ACC112 (cell line): ENCODE measurements around the gene MIOX.
A peak's percentile ranks its signal among the peaks of the same experiment; 100 is the strongest.

Experiments
- H2AFZ ChIP-seq: fragments of 200-600 bp; sonication (generic); one replicate; pipeline ENCODE4 v1.6.0; 2017; ENCODE audit warnings: antibody characterized with exemption, low read length; ENCODE audit not compliant: unreplicated experiment
- H3K27ac ChIP-seq: fragments of 200-600 bp; sonication (generic); 2 replicates; pipeline ENCODE4 v1.5.1; 2014; ENCODE audit warnings: low read depth, mild to moderate bottlenecking, antibody characterized with exemption, low read length, moderate library complexity
- H3K27me3 ChIP-seq: fragments of 200-600 bp; sonication (generic); 2 replicates; pipeline ENCODE4 v1.6.1; 2014; ENCODE audit warnings: mild to moderate bottlenecking, antibody characterized with exemption, low read length, moderate library complexity, mixed read lengths; ENCODE audit not compliant: insufficient read depth
- H3K36me3 ChIP-seq: fragments of 200-600 bp; sonication (generic); 2 replicates; pipeline ENCODE4 v1.6.1; 2016; ENCODE audit warnings: mild to moderate bottlenecking, antibody characterized with exemption, low read length, moderate library complexity, mixed read lengths; ENCODE audit not compliant: insufficient read depth
- H3K4me1 ChIP-seq: fragments of 200-600 bp; sonication (generic); one replicate; pipeline ENCODE4 v1.6.1; 2016; ENCODE audit warnings: low read length, mixed read lengths; ENCODE audit not compliant: insufficient read depth, unreplicated experiment, control insufficient read depth
- H3K4me3 ChIP-seq: fragments of 200-600 bp; sonication (generic); 2 replicates; pipeline ENCODE4 v1.5.1; 2014; ENCODE audit warnings: mild to moderate bottlenecking, low read depth, low read length
- H3K79me2 ChIP-seq: fragments of 200-600 bp; sonication (generic); one replicate; pipeline ENCODE4 v1.6.0; 2016; ENCODE audit warnings: low read length; ENCODE audit not compliant: control insufficient read depth, unreplicated experiment, insufficient read depth

MIOX gene

GRCh38 chr22:50502096-50502495 is 15.4 kb downstream of the MIOX start:
- Histone ChIP-seq H3K79me2 (peaks cover 14% of the 10 kb centered on the region), H2AFZ (no peak overlapping the region), H3K27me3 (no peaks in the 10 kb centered on the region), H3K4me3 (no peak overlapping the region), H3K36me3 (no peaks in the 10 kb centered on the region), H3K27ac (no peak overlapping the region), H3K4me1 (peaks cover 3% of the 10 kb centered on the region)

GRCh38 chr22:50502628-50503474 is 16.2 kb downstream of the MIOX start:
- H3K4me1 ChIP-seq = peaks cover 3% of the 10 kb centered on the region
- no peak overlapping the region for H3K4me3 ChIP-seq
- H3K27ac ChIP-seq = no peak overlapping the region
- no peaks in the 10 kb centered on the region for H3K27me3 ChIP-seq
- no peak overlapping the region for H2AFZ ChIP-seq
- H3K79me2 ChIP-seq = peaks cover 17% of the 10 kb centered on the region
- no peaks in the 10 kb centered on the region for H3K36me3 ChIP-seq

- peaks cover 3% of the 10 kb centered on the region for H3K4me1 ChIP-seq
- no peaks in the 10 kb centered on the region for H3K27me3 ChIP-seq
- no peaks in the 10 kb centered on the region for H3K36me3 ChIP-seq
- H2AFZ ChIP-seq = no peak overlapping the region
- peaks cover 19% of the 10 kb centered on the region for H3K79me2 ChIP-seq
- no peak overlapping the region for H3K4me3 ChIP-seq
- H3K27ac ChIP-seq = no peak overlapping the region
Observed at GRCh38 chr22:50503475-50504145, 17.0 kb downstream of the MIOX start.

DNA sequence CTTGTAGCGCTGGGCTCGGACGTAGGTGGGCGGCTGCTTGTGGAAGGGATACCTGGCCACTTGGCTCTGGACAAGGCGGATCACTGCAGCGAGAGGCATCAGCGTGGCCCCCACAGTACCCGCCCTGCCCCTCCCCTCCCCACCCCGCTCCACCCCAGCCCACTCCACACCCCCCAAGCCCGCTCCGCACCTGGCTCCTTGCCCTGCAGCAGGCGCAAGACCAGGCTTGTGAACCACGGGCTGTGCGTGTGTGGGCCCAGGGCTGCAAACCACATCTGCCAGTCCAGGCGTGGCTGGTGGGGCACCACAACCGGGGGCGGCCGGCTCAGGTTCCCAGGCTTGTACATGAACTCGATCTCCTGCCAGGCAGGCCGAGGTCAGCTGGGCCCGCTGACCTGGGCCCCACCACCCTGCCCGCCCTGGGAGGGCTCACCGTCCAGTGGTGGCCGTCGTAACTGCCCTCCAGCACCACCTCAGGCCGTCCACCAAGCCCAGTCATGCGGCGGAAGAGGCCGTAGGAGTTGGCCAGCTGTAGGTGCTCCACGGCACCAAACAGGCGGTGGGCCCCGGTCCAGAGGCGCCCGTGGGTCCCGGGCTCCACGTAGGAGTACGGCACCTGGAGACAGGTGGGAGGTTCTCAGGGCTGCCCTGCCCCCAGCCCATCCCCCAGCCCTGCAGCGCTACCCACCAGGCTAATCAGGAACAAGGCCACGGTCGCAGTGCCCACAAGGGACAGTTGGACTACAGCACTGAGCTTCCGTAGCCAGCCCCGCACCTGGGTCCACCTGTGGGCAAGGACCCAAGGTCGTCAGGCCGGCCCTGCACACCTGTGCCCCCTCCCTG is 17.9 kb downstream of the MIOX start:
- H3K79me2 ChIP-seq = peaks cover 29% of the 10 kb centered on the region
- no peaks in the 10 kb centered on the region for H3K27me3 ChIP-seq
- H2AFZ ChIP-seq = no peak overlapping the region
- H3K4me3 ChIP-seq = no peak overlapping the region
- peaks cover 8% of the 10 kb centered on the region for H3K4me1 ChIP-seq
- no peak overlapping the region for H3K27ac ChIP-seq
- no peaks in the 10 kb centered on the region for H3K36me3 ChIP-seq

DNA sequence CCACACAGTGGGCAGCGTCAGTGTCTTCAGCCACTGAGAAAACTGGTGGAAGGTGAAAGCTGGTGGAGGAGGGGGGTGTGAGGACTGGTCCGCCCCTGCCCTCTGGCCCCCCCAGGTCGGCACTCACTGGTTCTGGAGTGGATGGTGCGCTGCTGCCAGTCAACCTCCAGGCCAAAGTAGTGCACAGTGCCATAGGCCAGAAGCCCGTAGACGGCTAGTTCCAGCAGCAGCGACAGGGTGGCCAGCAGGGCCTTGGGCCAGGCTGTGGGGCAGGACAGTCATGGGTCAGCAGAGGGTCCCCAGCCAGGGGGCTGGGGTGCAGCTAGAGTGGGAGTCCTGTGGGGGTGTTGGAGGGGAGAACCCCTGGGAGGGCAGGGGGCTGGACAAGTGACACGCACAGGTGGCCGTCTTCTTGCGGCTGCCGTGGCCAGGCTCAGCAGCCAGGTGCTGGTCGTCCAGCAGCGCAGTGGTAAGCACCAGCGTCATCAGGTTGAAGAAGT is 18.7 kb downstream of the MIOX start:
- H3K36me3 ChIP-seq = no peaks in the 10 kb centered on the region
- H3K79me2 ChIP-seq = peaks cover 33% of the 10 kb centered on the region
- H3K4me3 ChIP-seq = no peak overlapping the region
- H3K4me1 ChIP-seq = peaks cover 9% of the 10 kb centered on the region
- H3K27ac ChIP-seq = no peak overlapping the region
- H2AFZ ChIP-seq = no peak overlapping the region
- H3K27me3 ChIP-seq = no peaks in the 10 kb centered on the region

DNA sequence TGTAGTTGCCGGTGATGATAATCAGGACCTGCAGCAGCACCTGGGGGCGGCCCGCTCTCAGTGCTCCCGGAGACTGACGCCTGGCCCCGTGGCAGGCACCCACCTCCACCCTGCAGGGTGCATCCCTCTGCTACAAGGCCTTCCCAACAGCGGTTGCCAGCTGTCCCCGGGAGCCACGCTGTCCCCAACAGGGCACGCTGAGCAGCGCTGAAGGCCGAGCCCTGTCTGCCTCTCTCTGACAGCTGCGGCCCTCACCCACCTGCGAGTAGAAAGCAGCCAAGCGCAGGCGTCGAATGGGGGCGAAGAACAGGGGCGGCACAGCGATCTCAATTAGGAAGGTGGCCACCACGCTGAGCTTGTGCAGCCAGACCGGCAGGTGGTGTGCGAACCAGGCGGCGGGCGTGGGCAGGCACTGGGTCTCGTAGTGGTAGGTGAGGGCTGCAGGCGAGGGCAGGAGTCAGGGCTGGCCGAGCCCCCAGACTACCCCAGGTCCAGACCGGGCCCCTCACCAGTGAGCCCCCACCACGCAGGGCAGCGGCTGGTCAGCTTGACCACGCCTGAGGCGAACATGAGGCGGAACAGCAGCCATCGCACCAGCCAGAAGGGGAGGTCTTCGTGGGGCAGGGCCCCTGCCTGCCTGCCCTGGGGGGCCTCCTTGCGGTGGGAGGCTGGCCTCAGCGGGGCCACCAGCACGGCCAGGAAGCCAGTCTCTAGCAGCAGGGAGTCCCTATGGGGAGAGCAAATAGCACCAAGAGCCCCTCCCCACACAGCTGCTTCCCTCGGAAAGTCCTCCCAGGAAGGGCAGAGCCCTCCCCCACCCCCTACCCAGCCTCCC is 19.3 kb downstream of the MIOX start:
- Histone ChIP-seq H3K36me3 (no peaks in the 10 kb centered on the region), H3K4me3 (peak overlapping the region; percentile 92), H3K79me2 (peaks cover 35% of the 10 kb centered on the region), H3K4me1 (peaks cover 9% of the 10 kb centered on the region), H3K27ac (no peak overlapping the region), H3K27me3 (no peaks in the 10 kb centered on the region), H2AFZ (no peak overlapping the region)

- Histone ChIP-seq H2AFZ (peak overlapping the region; percentile 68), H3K79me2 (peaks cover 35% of the 10 kb centered on the region), H3K4me1 (peaks cover 9% of the 10 kb centered on the region), H3K36me3 (no peaks in the 10 kb centered on the region), H3K4me3 (peak overlapping the region; percentile 92), H3K27me3 (no peaks in the 10 kb centered on the region), H3K27ac (peak overlapping the region; percentile 51)
Observed at GRCh38 chr22:50506611-50507420, 20.2 kb downstream of the MIOX start.

- no peaks in the 10 kb centered on the region for H3K27me3 ChIP-seq
- peak within 1 kb of the TSS; percentile 84 for H3K27ac ChIP-seq
- H3K36me3 ChIP-seq = no peaks in the 10 kb centered on the region
- peaks cover 9% of the 10 kb centered on the region for H3K4me1 ChIP-seq
- H2AFZ ChIP-seq = peak within 1 kb of the TSS; percentile 68
- H3K79me2 ChIP-seq = peaks cover 35% of the 10 kb centered on the region
- H3K4me3 ChIP-seq = peak within 1 kb of the TSS; percentile 97
Observed at GRCh38 chr22:50507421-50507990, 20.8 kb downstream of the MIOX start, which contains the start of gene LMF2. TSS of gene LMF2 (minus strand) at chr22:50507702. CDS start at chr22:50507675, 27 bp downstream.
